ENCODE measurements around the gene SUMO4.

- TF ChIP-seq, protein P1, sequence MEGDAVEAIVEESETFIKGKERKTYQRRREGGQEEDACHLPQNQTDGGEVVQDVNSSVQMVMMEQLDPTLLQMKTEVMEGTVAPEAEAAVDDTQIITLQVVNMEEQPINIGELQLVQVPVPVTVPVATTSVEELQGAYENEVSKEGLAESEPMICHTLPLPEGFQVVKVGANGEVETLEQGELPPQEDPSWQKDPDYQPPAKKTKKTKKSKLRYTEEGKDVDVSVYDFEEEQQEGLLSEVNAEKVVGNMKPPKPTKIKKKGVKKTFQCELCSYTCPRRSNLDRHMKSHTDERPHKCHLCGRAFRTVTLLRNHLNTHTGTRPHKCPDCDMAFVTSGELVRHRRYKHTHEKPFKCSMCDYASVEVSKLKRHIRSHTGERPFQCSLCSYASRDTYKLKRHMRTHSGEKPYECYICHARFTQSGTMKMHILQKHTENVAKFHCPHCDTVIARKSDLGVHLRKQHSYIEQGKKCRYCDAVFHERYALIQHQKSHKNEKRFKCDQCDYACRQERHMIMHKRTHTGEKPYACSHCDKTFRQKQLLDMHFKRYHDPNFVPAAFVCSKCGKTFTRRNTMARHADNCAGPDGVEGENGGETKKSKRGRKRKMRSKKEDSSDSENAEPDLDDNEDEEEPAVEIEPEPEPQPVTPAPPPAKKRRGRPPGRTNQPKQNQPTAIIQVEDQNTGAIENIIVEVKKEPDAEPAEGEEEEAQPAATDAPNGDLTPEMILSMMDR (IDR thresholded peaks at IDR 0.05) = no peak
- no peak for TF ChIP-seq POLR2A (IDR thresholded peaks at IDR 0.05)
These were observed 33.7 kb upstream of the SUMO4 start for GRCh38 chr6:149366267-149366921.
